Mesendoderm (in vitro differentiated cells): ENCODE measurements around the gene DDX54. TPM values are rescaled to one million over a fixed set of nuclear protein-coding genes. Genes with fewer than 3 reads are reported as not detected.

Experiments used
- small RNA-seq: library from polyadenylated mRNA; stranded (forward); fragments of <200 nt; extraction: miRNeasy Mini kit (QIAGEN cat#:217004); gene quantifications from one replicate; pipeline ENCODE3, GENCODE V24; 2013; ENCODE audit not compliant: insufficient read depth

DDX54 gene

Small RNA genes lying within 50 kb of the gene (small RNA-seq; reads per million reads assigned to genes)
- gene MIR7106: not detected
- gene RF00019: not detected
